GM19328 (cell line): ENCODE results near the gene SYNGAP1.
A peak's percentile ranks its signal among the peaks of the same experiment; 100 is the strongest.
"Not testable (repeated sequence)": the region's sequence is repeated elsewhere in the genome, so short reads cannot be mapped to it uniquely, and the experiment has no call there.

Experiments
- ATAC-seq: cut with Tn5 transposase; IDR thresholded peaks from one replicate; pipeline ENCODE4 v1.9.1; 2021; ENCODE audit warnings: mild to moderate bottlenecking, moderate library complexity; ENCODE audit not compliant: unreplicated experiment

The SYNGAP1 gene

GRCh38 chr6:33399881-33400280, 20.0 kb upstream of the SYNGAP1 start:
- ATAC-seq: not testable (repeated sequence)

GRCh38 chr6:33404884-33405283, 15.0 kb upstream of the SYNGAP1 start:
- ATAC-seq: no peak

- no peak for ATAC-seq
These were observed 14.4 kb upstream of the SYNGAP1 start for GRCh38 chr6:33405386-33405940.

GRCh38 chr6:33406126-33406525, 13.7 kb upstream of the SYNGAP1 start:
- no peak for ATAC-seq

GRCh38 chr6:33407132-33407718, 12.6 kb upstream of the SYNGAP1 start:
- ATAC-seq: no peak

- ATAC-seq: peak; percentile 81
These were observed 9.7 kb upstream of the SYNGAP1 start for GRCh38 chr6:33410050-33410710.

GRCh38 chr6:33410711-33411631, 8.9 kb upstream of the SYNGAP1 start, which contains the start of gene PHF1:
PHF1 (plus strand) TSS chr6:33411014; CDS start chr6:33412264, 1,250 bp downstream.
- ATAC-seq: peak; percentile 33

- ATAC-seq: no peak
These were observed 8.2 kb upstream of the SYNGAP1 start for GRCh38 chr6:33411632-33412005.

GRCh38 chr6:33412140-33413009, 7.5 kb upstream of the SYNGAP1 start:
- no peak for ATAC-seq

- no peak for ATAC-seq
These were observed 6.4 kb upstream of the SYNGAP1 start for GRCh38 chr6:33413241-33414120.

- no peak for ATAC-seq
These were observed 5.1 kb upstream of the SYNGAP1 start for GRCh38 chr6:33414592-33415271.

GRCh38 chr6:33415831-33416230, 4.0 kb upstream of the SYNGAP1 start:
- ATAC-seq: no peak

- no peak for ATAC-seq
These were observed 3.3 kb upstream of the SYNGAP1 start for GRCh38 chr6:33416386-33417127.

- no peak for ATAC-seq
These were observed 2.5 kb upstream of the SYNGAP1 start for GRCh38 chr6:33417128-33417902.

GRCh38 chr6:33417903-33418689, 1.8 kb upstream of the SYNGAP1 start, which contains the start of gene CUTA:
CUTA (minus strand) TSS chr6:33418107; CDS start chr6:33418000, 107 bp downstream.
- peak; percentile 86 for ATAC-seq

GRCh38 chr6:33418690-33419291, 1.1 kb upstream of the SYNGAP1 start:
- ATAC-seq: no peak
